Measurements from ENCODE around the gene SLC43A3.
"Not testable (repeated sequence)": the region's sequence is repeated elsewhere in the genome, so short reads cannot be mapped to it uniquely, and the experiment has no call there.

The SLC43A3 gene

GRCh38 chr11:57405271-57405860, 21.6 kb downstream of the SLC43A3 start:
- DNase-seq (ENCODE audit: low read depth), result no peak

- no peak for DNase-seq (ENCODE audit: low read depth)
Observed at GRCh38 chr11:57403802-57404147, 23.1 kb downstream of the SLC43A3 start.

DNA sequence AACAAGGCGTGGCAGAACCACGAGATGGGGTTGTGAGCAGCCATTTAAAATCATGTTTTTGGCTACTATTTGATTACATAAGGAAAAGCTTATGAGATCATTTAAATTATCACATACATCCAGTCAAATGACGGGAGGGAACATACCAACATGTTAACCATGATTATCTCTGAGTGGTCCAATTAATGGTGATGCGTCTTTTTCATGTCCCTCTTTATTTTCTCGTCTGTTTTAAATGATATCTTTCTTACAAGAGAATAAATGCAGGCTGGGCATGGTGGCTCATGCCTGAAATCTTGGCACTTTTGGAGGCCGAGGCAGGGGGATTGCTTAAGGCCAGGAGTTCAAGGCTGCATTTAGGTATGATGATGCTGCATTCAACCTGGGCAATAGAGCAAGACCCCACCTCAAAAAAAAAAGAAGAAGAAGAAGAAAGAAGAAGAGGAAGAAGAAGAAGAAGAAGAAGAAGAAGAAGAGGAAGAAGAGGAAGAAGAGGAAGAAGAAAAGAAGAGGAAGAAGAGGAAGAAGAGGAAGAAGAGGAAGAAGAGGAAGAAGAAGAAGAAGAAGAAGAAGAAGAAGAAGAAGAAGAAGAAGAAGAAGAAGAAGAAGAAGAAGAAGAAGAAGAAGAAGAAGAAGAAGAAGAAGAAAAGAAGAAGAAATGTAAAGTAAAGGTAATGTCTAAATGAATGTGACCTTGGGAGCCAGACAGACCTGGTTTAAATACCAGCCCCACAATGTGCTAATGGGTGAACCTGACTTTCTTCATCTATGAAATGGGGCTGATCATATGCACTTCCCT, 23.7 kb downstream of the SLC43A3 start:
- DNase-seq (ENCODE audit: low read depth), result not testable (repeated sequence)

- DNase-seq (ENCODE audit: low read depth), result no peak
Observed at GRCh38 chr11:57402188-57403002, 24.5 kb downstream of the SLC43A3 start.

- no peak for DNase-seq (ENCODE audit: low read depth)
Observed at GRCh38 chr11:57399972-57400578, 26.8 kb downstream of the SLC43A3 start.

GRCh38 chr11:57399221-57399620, 27.7 kb downstream of the SLC43A3 start:
- DNase-seq (ENCODE audit: low read depth), result no peak

DNA sequence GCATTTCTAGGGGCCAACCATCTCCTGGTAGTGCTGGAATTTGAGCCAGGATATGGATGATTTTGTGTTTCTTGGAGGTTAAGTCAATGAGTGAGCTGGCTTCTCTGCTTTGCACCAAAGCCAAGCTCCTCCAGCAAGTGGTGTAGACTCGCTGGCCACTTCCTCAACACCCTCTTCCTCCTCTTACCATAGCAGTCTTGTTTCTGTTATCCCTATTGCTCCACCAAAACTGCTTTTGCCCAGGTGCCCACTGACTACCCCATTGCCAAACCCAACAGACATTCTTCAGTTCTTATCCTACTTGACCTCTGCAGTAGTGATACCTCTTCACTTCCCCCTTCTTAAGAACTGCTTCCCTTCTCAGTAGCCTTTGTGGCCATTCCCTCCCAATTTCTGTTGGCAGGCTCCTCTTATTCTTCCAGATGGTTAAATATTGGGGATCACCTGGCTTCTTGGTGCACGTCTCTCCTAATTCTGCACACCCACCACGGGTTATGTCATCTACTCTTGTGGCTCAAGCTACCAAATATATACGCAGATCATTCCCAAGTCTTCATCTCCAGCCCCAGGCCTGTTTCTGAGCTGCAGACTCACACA, 29.4 kb downstream of the SLC43A3 start:
- DNase-seq (ENCODE audit: low read depth), result no peak

DNA sequence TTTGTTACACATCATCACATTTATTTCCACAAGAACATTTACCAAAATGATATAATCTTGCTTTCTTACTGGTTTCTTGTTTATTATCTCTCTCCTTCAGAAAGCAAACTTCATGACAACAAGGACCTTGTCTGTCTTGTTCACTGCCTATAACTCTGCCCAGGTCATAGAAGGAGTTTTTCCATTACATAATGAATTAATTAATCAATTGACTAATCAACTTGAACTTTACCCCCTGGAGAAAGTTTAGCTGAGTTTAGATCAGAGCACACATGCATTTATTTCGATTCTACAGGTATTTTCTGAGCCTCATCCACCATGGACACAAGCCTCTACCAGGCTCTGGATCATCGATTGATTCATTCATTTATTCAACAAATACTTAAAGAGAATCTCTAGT, 30.2 kb downstream of the SLC43A3 start:
- no peak for DNase-seq (ENCODE audit: low read depth)

DNA sequence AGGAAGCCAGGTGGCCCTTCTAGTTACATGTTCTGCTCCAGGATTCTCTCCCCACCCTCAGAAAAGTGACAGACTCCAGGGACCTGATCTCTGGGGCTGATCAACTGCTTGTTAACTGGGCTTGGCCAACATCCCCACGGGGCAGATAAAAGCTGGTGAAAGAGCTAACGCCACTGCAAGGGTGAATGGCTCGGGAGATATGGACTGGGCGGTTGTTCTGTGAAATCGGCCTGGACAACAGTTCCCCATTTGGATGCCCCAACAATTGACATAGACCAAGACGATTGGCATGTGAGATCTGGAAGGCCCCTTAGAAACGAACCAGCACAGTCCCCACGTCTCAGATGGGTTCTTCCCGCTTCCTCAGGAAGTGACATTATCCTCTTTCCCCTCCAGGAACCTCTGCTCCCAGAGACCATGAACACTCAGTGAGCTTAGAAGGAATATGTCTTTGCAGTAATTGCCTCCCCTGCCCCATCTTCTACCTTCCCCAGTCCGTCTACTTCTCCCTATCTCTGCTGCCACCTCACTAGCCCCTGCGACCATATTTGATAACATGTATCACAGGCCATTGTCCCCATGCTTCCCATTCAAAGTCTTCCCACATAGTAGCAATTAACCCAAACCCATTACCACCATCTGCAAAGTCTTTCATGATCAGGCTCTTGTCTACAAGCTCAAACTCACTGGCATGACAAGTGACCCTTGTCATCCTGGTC, 30.9 kb downstream of the SLC43A3 start:
- no peak for DNase-seq (ENCODE audit: low read depth)

GRCh38 chr11:57394203-57394965, 32.5 kb downstream of the SLC43A3 start:
- DNase-seq (ENCODE audit: low read depth), result no peak

- DNase-seq (ENCODE audit: low read depth), result no peak
Observed at GRCh38 chr11:57392763-57393105, 34.2 kb downstream of the SLC43A3 start.

DNA sequence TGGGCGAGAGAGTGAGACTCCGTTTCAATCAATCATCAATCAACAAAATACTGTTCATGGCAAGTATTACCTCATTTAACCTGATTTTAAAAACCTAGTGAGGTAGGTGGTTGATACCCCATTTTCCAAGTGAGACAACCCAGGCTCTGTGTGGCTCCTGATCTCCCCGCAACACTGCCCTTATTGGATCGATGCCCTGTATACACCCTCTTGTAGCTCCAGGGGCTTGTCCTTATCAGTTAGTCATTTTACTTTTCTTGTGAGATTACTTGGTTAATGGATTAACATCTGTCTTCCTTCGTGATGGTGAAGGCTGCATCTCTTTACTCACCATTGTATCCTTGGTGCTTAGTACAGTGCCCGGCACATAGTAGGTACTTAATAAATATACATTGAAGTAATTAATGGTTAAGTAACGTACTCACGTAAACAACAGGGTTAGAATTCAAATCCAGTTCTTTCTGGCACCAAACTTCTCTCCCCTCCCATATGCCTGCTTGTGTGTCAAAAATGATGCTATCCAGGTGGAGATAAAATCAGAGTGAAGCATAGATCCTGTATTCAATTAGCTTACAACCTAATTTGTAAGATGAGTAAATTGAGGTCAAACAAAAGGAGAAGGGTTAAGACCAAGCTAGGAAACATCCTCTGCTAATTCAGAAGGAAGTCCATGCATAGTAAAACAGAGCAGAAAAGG, 34.7 kb downstream of the SLC43A3 start:
- DNase-seq (ENCODE audit: low read depth), result no peak

GRCh38 chr11:57391539-57391938, 35.4 kb downstream of the SLC43A3 start:
- DNase-seq (ENCODE audit: low read depth), result no peak

DNA sequence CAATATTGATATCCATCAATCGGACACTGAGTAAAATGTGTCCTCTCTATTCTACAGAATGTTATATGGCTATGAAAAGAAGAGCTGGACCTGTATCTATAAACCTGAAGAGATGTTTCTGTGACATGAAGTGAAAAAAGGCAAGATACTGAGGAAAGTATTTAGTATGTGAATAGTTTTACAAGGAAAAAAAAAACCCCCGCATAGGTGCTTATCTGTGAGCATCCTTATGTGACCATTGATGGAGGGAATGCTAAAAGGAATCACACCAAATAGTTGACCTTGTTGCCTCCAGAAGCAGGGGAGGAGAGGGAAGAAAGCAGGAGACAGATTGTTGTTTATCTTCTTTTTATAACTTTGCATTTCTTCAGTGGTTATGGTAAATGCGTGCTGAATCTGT, 35.8 kb downstream of the SLC43A3 start:
- no peak for DNase-seq (ENCODE audit: low read depth)

DNA sequence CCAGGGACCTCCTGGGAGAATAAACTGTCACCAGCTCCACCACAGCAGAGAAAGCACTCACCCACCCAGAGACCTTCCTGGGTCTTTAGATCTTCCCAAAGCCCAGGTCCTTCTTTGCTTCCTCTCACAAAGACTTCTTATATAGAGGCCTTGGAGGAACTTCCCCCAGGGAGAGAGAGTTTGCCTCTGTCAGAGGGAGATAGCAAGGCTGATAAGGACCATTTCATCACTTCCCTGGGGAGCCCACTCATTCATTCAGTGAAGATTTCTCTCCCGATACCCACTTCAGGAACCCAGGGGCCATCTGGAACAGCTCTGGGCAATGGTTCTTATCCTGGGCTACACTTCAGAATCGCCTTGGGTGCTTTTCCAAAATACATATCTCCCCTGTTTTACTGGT, 36.4 kb downstream of the SLC43A3 start, which contains the start of gene PRG2:
PRG2 (minus strand) TSS at position 116 of the 400 bp plus-strand sequence. CDS start 706 bp downstream, outside the sequence.
- DNase-seq (ENCODE audit: low read depth), result no peak

DNA sequence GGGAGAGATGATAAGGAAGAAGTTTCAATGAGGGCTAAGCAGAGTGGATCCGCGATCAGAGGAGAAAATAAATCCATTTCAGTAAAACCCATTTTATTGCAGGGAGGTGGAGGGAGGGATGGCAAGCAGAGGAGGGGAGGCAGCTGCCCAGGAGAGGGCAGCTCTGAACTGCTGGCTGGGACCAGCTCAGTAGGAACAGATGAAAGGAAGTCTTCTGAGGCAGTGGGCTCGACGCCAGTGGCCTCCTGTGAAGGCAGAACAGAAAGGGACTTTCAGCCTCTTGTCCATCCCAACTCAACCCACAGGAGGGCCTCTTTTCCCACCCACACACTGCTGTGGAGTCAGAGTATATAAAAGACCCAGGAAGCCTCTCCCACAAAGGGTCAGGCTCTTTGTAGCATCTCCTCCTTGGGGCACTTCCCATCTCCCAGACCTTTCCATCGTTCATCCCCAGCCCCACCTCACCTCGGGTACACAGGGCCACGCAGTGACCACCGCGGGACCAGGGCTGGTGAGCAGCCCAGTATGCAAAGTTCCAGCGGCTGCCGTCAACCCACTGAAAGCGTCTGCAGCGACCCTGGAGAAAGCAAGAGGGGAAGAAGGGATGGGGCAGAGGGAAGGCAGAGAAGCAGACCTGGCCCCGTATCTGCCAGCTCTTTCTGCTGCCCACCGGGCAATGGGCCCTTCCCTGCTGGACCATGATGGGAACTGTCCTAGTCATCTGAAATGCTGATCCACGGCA, 39.5 kb downstream of the SLC43A3 start:
- no peak for DNase-seq (ENCODE audit: low read depth)

- no peak for DNase-seq (ENCODE audit: low read depth)
Observed at GRCh38 chr11:57386178-57386940, 40.6 kb downstream of the SLC43A3 start.

- DNase-seq (ENCODE audit: low read depth), result no peak
Observed at GRCh38 chr11:57380975-57381374, 45.9 kb downstream of the SLC43A3 start, which contains the start of gene PRG3. Gene PRG3 (minus strand): TSS chr11:57381150. CDS start chr11:57380708, 442 bp downstream.
